GM23338 (cell line): ENCODE measurements around the gene MGAT5. TPM values are rescaled to one million over a fixed set of nuclear protein-coding genes. Genes with fewer than 3 reads are reported as not detected.

Experiments used
- ATAC-seq: fragments of 200-7000 bp; cut with Tn5 transposase; 3 replicates; pipeline ENCODE4 v1.9.1; 2020
- DNase-seq: peaks from one replicate; pipeline ENCODE4 v3.0.0-alpha.2; 2015; ENCODE audit warnings: low spot score
- H2AFZ ChIP-seq: fragments of 200-600 bp; sonication (generic); 2 replicates; pipeline ENCODE4 v1.8.0; 2016; ENCODE audit warnings: antibody characterized with exemption, mild to moderate bottlenecking, moderate library complexity
- H3F3A ChIP-seq: fragments of 200-600 bp; sonication (generic); replicated peaks from 2 replicates; pipeline ENCODE4 v1.8.0; 2017; ENCODE audit warnings: antibody characterized with exemption, mixed run types, low read depth
- H3K27ac ChIP-seq: fragments of 200-600 bp; sonication (generic); 2 replicates; pipeline ENCODE4 v1.6.1; 2016; ENCODE audit warnings: low read depth
- H3K27me3 ChIP-seq: fragments of 200-600 bp; sonication (generic); 2 replicates; pipeline ENCODE4 v1.8.0; 2016; ENCODE audit warnings: mild to moderate bottlenecking, mixed run types, moderate library complexity; ENCODE audit not compliant: insufficient read depth
- H3K36me3 ChIP-seq: fragments of 200-600 bp; sonication (generic); 2 replicates; pipeline ENCODE4 v1.8.0; 2016; ENCODE audit warnings: mild to moderate bottlenecking; ENCODE audit not compliant: insufficient read depth
- H3K4me1 ChIP-seq: fragments of 200-600 bp; sonication (generic); 2 replicates; pipeline ENCODE4 v1.8.0; 2016; ENCODE audit warnings: mild to moderate bottlenecking, moderate library complexity; ENCODE audit not compliant: insufficient read depth
- H3K4me2 ChIP-seq: fragments of 200-600 bp; sonication (generic); 2 replicates; pipeline ENCODE4 v1.7.1; 2017; ENCODE audit warnings: mixed run types
- H3K4me3 ChIP-seq: fragments of 200-600 bp; sonication (generic); 2 replicates; pipeline ENCODE4 v1.6.1; 2016; ENCODE audit warnings: mixed run types
- H3K79me2 ChIP-seq: fragments of 200-600 bp; sonication (generic); replicated peaks from 2 replicates; pipeline ENCODE4 v1.8.0; 2017; ENCODE audit warnings: mild to moderate bottlenecking; ENCODE audit not compliant: insufficient read depth
- H3K9me2 ChIP-seq: fragments of 200-600 bp; sonication (generic); 2 replicates; pipeline ENCODE4 v1.8.0; 2017; ENCODE audit not compliant: insufficient read depth
- H4K20me1 ChIP-seq: fragments of 200-600 bp; sonication (generic); replicated peaks from 2 replicates; pipeline ENCODE4 v1.8.0; 2017; ENCODE audit warnings: mild to moderate bottlenecking; ENCODE audit not compliant: insufficient read depth
- H3K27ac Mint-ChIP-seq: 2 replicates; pipeline ENCODE4 v1.8.0; 2020; ENCODE audit warnings: inconsistent platforms, mild to moderate bottlenecking, moderate library complexity, mixed read lengths
- H3K27me3 Mint-ChIP-seq: 3 replicates; pipeline ENCODE4 v1.8.0; 2022; ENCODE audit warnings: low read depth, mild to moderate bottlenecking, moderate library complexity, mixed read lengths, inconsistent platforms; ENCODE audit not compliant: insufficient read depth, poor library complexity
- H3K36me3 Mint-ChIP-seq: 3 replicates; pipeline ENCODE4 v1.8.0; 2021; ENCODE audit warnings: low read depth, mild to moderate bottlenecking, inconsistent platforms, moderate library complexity, mixed read lengths
- H3K4me1 Mint-ChIP-seq: 3 replicates; pipeline ENCODE4 v1.8.0; 2020; ENCODE audit warnings: mild to moderate bottlenecking, inconsistent platforms, mixed read lengths
- H3K4me3 Mint-ChIP-seq: 3 replicates; pipeline ENCODE4 v1.8.0; 2021; ENCODE audit warnings: moderate library complexity, mild to moderate bottlenecking, inconsistent platforms, mixed read lengths
- H3K9me3 Mint-ChIP-seq: 3 replicates; pipeline ENCODE4 v1.8.0; 2020; ENCODE audit warnings: moderate library complexity, mild to moderate bottlenecking, inconsistent platforms, mixed read lengths
- CREB1 ChIP-seq: fragments of 250-450 bp; sonication (Bioruptor Pico); IDR thresholded peaks from 2 replicates; pipeline ENCODE4 v1.5.0; 2020; ENCODE audit warnings: low read depth, mild to moderate bottlenecking, moderate library complexity
- ETS1 ChIP-seq: IDR thresholded peaks from 2 replicates; pipeline ENCODE4 v1.6.1; 2016; ENCODE audit warnings: antibody characterized with exemption
- NANOG ChIP-seq: IDR thresholded peaks from 2 replicates; pipeline ENCODE4 v1.6.1; 2016; ENCODE audit warnings: antibody characterized with exemption, borderline replicate concordance
- STAT1 ChIP-seq: IDR thresholded peaks from one replicate; pipeline ENCODE4 v1.6.1; 2016; ENCODE audit warnings: antibody characterized with exemption; ENCODE audit not compliant: unreplicated experiment
- ZNF462 ChIP-seq: fragments of 250-450 bp; sonication (Bioruptor Pico); IDR thresholded peaks from 2 replicates; pipeline ENCODE4 v1.5.0; 2020; ENCODE audit warnings: mild to moderate bottlenecking, moderate library complexity
- polyA plus RNA-seq: library from polyadenylated mRNA; unstranded; fragments of >200 nt; fragmentation: Nextera tagmentation; extraction: Ambion mirVana; gene quantifications from 2 replicates; pipeline ENCODE4 v1.2.1, GENCODE V29; 2016
- total RNA-seq: library from RNA; depleted of rRNA; stranded (reverse); fragments of >200 nt; shearing (Covaris generic); gene quantifications from 2 replicates; pipeline ENCODE4 v1.2.3, GENCODE V29; 2014

Gene MGAT5
- total and polyA plus RNA-seq, 2 experiments from 2014 or later: 4.6 to 27.6 TPM

- TF ChIP-seq CREB1 (no peak), ZNF462 (CRISPR knock-in tag) (no peak), ETS1 (no peak), STAT1 (no peak)
Observed at GRCh38 chr2:134462791-134463698, 209.2 kb downstream of the MGAT5 start (continued).

- H3K9me2 ChIP-seq: no peaks in the 10 kb centered on the region
- H2AFZ ChIP-seq: no peak overlapping the region
- H3K27ac ChIP-seq: no peak overlapping the region
- Mint-ChIP-seq H3K4me1 (peaks cover 8% of the 10 kb centered on the region), H3K36me3 (no peaks in the 10 kb centered on the region), H3K27ac (no peak overlapping the region), H3K9me3 (no peaks in the 10 kb centered on the region), H3K4me3 (no peak overlapping the region), H3K27me3 (no peaks in the 10 kb centered on the region)
- H3K36me3 ChIP-seq: no peaks in the 10 kb centered on the region
- no peak overlapping the region for H3K4me3 ChIP-seq
- no peaks in the 10 kb centered on the region for H3K4me1 ChIP-seq
- H3K4me2 ChIP-seq: no peak overlapping the region
- no peaks in the 10 kb centered on the region for H3K27me3 ChIP-seq
- no peak for DNase-seq
- no peaks in the 10 kb centered on the region for H3F3A ChIP-seq
- no peaks in the 10 kb centered on the region for H4K20me1 ChIP-seq
- no peaks in the 10 kb centered on the region for H3K79me2 ChIP-seq
- no peak for ATAC-seq
- TF ChIP-seq ZNF462 (CRISPR knock-in tag): no peak
- TF ChIP-seq NANOG: no peak
Observed at GRCh38 chr2:134463699-134464022, 209.8 kb downstream of the MGAT5 start.
